H1 (cell line): Measurements from ENCODE around the gene SPP1. TPM values are rescaled to one million over a fixed set of nuclear protein-coding genes. Genes with fewer than 3 reads are reported as not detected.
A peak's percentile ranks its signal among the peaks of the same experiment; 100 is the strongest.

ENCODE experiments used
- CTCF ChIA-PET: fragments of 300-600 bp; sonication (Branson Sonifier 250); formaldehyde crosslinking; loops from one replicate; lab custom pipeline; 2021; ENCODE audit not compliant: partially characterized antibody; lab: Charles Lee
- POLR2A ChIA-PET: fragments of 300-600 bp; sonication (Branson Sonifier 250); formaldehyde crosslinking; loops from one replicate; lab custom pipeline; 2021; ENCODE audit warnings: inconsistent platforms; ENCODE audit not compliant: partially characterized antibody; lab: Charles Lee
- DNase-seq, 2 experiments: peaks; one replicate each; pipeline versions ENCODE4 v3.0.0 to v3.0.0-alpha.2; 2010 to 2022; ENCODE audit warnings: low spot score in 2 of 2, low read depth in 1 of 2, mixed read lengths in 1 of 2
- FAIRE-seq: peaks from 2 replicates; lab custom pipeline; 2011; peaks lifted over from hg19 to GRCh38; lab: Jason Lieb, UNC
- H2AFZ ChIP-seq: 2 replicates; pipeline ENCODE4 v1.8.1; 2012; ENCODE audit warnings: low read length, inconsistent platforms
- H2AK5ac ChIP-seq: 2 replicates; pipeline ENCODE4 v1.6.1; 2013; ENCODE audit warnings: low read depth, low read length
- H2BK120ac ChIP-seq: replicated peaks from 2 replicates; pipeline ENCODE3; 2013; ENCODE audit warnings: low read depth, low read length, inconsistent platforms
- H2BK12ac ChIP-seq: 2 replicates; pipeline ENCODE4 v1.6.1; 2013; ENCODE audit warnings: low read depth, low read length
- H2BK15ac ChIP-seq: 2 replicates; pipeline ENCODE4 v1.6.1; 2013; ENCODE audit warnings: low read length
- H2BK20ac ChIP-seq: 2 replicates; pipeline ENCODE4 v1.6.1; 2013; ENCODE audit warnings: low read length
- H2BK5ac ChIP-seq: 2 replicates; pipeline ENCODE4 v1.6.1; 2013; ENCODE audit warnings: low read depth, low read length
- H3K14ac ChIP-seq: 2 replicates; pipeline ENCODE4 v1.6.1; 2013; ENCODE audit warnings: inconsistent platforms; ENCODE audit not compliant: insufficient read length
- H3K18ac ChIP-seq: 2 replicates; pipeline ENCODE4 v1.6.1; 2013; ENCODE audit warnings: low read length; ENCODE audit errors: extremely low read depth
- H3K23ac ChIP-seq: 2 replicates; pipeline ENCODE4 v1.6.1; 2013; ENCODE audit warnings: inconsistent platforms; ENCODE audit not compliant: insufficient read length
- H3K23me2 ChIP-seq: 2 replicates; pipeline ENCODE4 v1.6.1; 2013; ENCODE audit warnings: low read depth, low read length
- H3K27ac ChIP-seq: 2 replicates; pipeline ENCODE4 v1.6.1; 2011; ENCODE audit warnings: low read depth, low read length, inconsistent platforms
- H3K27me3 ChIP-seq, 4 experiments: replicated peaks in 1 of 4; 1 replicate in 1 of 4; 2 replicates in 3 of 4; pipeline versions ENCODE4 v1.6.1 to v1.8.1; 2011 to 2013; ENCODE audit warnings: low read length in 3 of 4, mild to moderate bottlenecking in 3 of 4, inconsistent platforms in 2 of 4, mixed read lengths in 2 of 4, moderate library complexity in 1 of 4; ENCODE audit not compliant: control insufficient read depth in 3 of 4, insufficient read depth in 3 of 4; ENCODE audit errors: extremely low read depth in 1 of 4
- H3K36me3 ChIP-seq, 4 experiments: 2 replicates each; pipeline versions ENCODE4 v1.6.1 to v1.8.1; 2011 to 2013; ENCODE audit warnings: mild to moderate bottlenecking in 4 of 4, low read length in 3 of 4, moderate library complexity in 2 of 4, control low read depth in 1 of 4, inconsistent platforms in 1 of 4; ENCODE audit not compliant: insufficient read depth in 4 of 4, control insufficient read depth in 2 of 4
- H3K4ac ChIP-seq: replicated peaks from 2 replicates; pipeline ENCODE3; 2013; ENCODE audit warnings: low read length, low read depth, mixed read lengths, inconsistent platforms; ENCODE audit not compliant: insufficient read length
- H3K4me1 ChIP-seq, 4 experiments: replicated peaks in 1 of 4; 1 replicate in 1 of 4; 2 replicates in 3 of 4; pipeline versions ENCODE4 v1.6.1 to v1.8.1; 2011 to 2013; ENCODE audit warnings: low read length in 3 of 4, inconsistent platforms in 2 of 4, mixed read lengths in 1 of 4; ENCODE audit not compliant: insufficient read depth in 4 of 4, control insufficient read depth in 3 of 4
- H3K4me2 ChIP-seq, 2 experiments: 2 replicates each; pipeline versions ENCODE4 v1.6.1 to v1.8.1; 2011 to 2013; ENCODE audit warnings: low read depth in 2 of 2, low read length in 2 of 2, control low read depth in 1 of 2, inconsistent platforms in 1 of 2, mild to moderate bottlenecking in 1 of 2; ENCODE audit not compliant: insufficient read depth in 1 of 2
- H3K4me3 ChIP-seq, 4 experiments: fragments of 200-600, 300-600 bp in 1 of 4; sonication (generic), shearing (Covaris generic), sonication (Bioruptor Twin) in 1 of 4; 2 replicates each; pipeline versions ENCODE4 v1.5.1 to v1.8.1; 2011 to 2016; ENCODE audit warnings: low read length in 4 of 4, low read depth in 3 of 4, control low read depth in 2 of 4, inconsistent platforms in 2 of 4, mild to moderate bottlenecking in 2 of 4, mixed read lengths in 1 of 4, moderate library complexity in 1 of 4; ENCODE audit not compliant: insufficient read depth in 2 of 4; ENCODE audit errors: extremely low read depth in 1 of 4
- H3K56ac ChIP-seq: replicated peaks from 2 replicates; pipeline ENCODE3; 2013; ENCODE audit warnings: low read depth, mild to moderate bottlenecking, mixed read lengths, low read length, inconsistent platforms; ENCODE audit not compliant: insufficient read length
- H3K79me1 ChIP-seq: 2 replicates; pipeline ENCODE4 v1.6.1; 2013; ENCODE audit warnings: low read depth, low read length, control low read depth
- H3K79me2 ChIP-seq, 2 experiments: 2 replicates each; pipeline versions ENCODE4 v1.6.1 to v1.8.1; 2012 to 2013; ENCODE audit warnings: low read length in 2 of 2, mild to moderate bottlenecking in 2 of 2, inconsistent platforms in 1 of 2; ENCODE audit not compliant: insufficient read depth in 2 of 2, control insufficient read depth in 1 of 2
- H3K9ac ChIP-seq, 4 experiments: replicated peaks in 1 of 4; 1 replicate in 1 of 4; 2 replicates in 3 of 4; pipeline versions ENCODE4 v1.6.1 to v1.8.1; 2011 to 2013; ENCODE audit warnings: low read depth in 3 of 4, low read length in 3 of 4, control low read depth in 2 of 4, mild to moderate bottlenecking in 2 of 4, moderate library complexity in 2 of 4, inconsistent platforms in 1 of 4; ENCODE audit errors: extremely low read depth in 1 of 4
- H3K9me3 ChIP-seq, 2 experiments: 2 replicates each; pipeline versions ENCODE4 v1.6.1 to v1.8.1; 2012 to 2013; ENCODE audit warnings: mild to moderate bottlenecking in 2 of 2, moderate library complexity in 2 of 2, control low read depth in 1 of 2, inconsistent platforms in 1 of 2, low read depth in 1 of 2, low read length in 1 of 2, mixed read lengths in 1 of 2; ENCODE audit not compliant: insufficient read depth in 2 of 2
- H4K20me1 ChIP-seq, 2 experiments: replicated peaks in 1 of 2; 2 replicates each; pipeline versions ENCODE3 to v1.8.1; 2011 to 2013; ENCODE audit warnings: inconsistent platforms in 2 of 2, low read length in 2 of 2, mild to moderate bottlenecking in 1 of 2; ENCODE audit not compliant: insufficient read depth in 2 of 2, control insufficient read depth in 1 of 2
- H4K5ac ChIP-seq: 2 replicates; pipeline ENCODE4 v1.6.1; 2013; ENCODE audit warnings: low read length, low read depth, mixed read lengths, inconsistent platforms; ENCODE audit not compliant: insufficient read length
- H4K8ac ChIP-seq: 2 replicates; pipeline ENCODE4 v1.8.0; 2013; ENCODE audit warnings: mild to moderate bottlenecking, moderate library complexity, low read length, inconsistent platforms; ENCODE audit not compliant: insufficient read depth; ENCODE audit errors: extremely low read depth
- H4K91ac ChIP-seq: replicated peaks from 2 replicates; pipeline ENCODE3; 2013; ENCODE audit warnings: low read length, mixed read lengths, inconsistent platforms; ENCODE audit not compliant: insufficient read length
- E2F6 ChIP-seq: IDR thresholded peaks from 2 replicates; pipeline ENCODE4 v1.6.1; 2012; ENCODE audit warnings: inconsistent platforms
- GTF2F1 ChIP-seq: IDR thresholded peaks from 2 replicates; pipeline ENCODE4 v1.6.1; 2012; ENCODE audit warnings: low read depth, low read length, improper control_type of control experiment, borderline replicate concordance
- KDM1A ChIP-seq: fragments of 200-600, 300-600 bp; sonication (generic); IDR thresholded peaks from 2 replicates; pipeline ENCODE4 v1.7.1; 2016; ENCODE audit warnings: mild to moderate bottlenecking, low read length, borderline replicate concordance
- POLR2A ChIP-seq, 2 experiments: IDR thresholded peaks; 1 replicate in 1 of 2; 2 replicates in 1 of 2; pipeline ENCODE4 v1.6.1; 2011; ENCODE audit warnings: low read depth in 2 of 2, low read length in 2 of 2, mild to moderate bottlenecking in 2 of 2; ENCODE audit errors: control extremely low read depth in 1 of 2
- POLR2AphosphoS5 ChIP-seq: IDR thresholded peaks from 2 replicates; pipeline ENCODE4 v1.6.1; 2011; ENCODE audit warnings: low read depth, low read length
- TEAD4 ChIP-seq: IDR thresholded peaks from 2 replicates; pipeline ENCODE4 v1.6.1; 2012; ENCODE audit warnings: low read depth, low read length, inconsistent platforms, mixed read lengths
- WGBS, 2 experiments: shearing (Covaris generic) in 1 of 2; methylation state at CpG; one replicate each; pipeline versions ENCODE4 v1.1.6 to v1.1.7; 2013 to 2015; ENCODE audit warnings: low lambda C conversion rate in 2 of 2, mixed read lengths in 2 of 2, inconsistent platforms in 1 of 2, low coverage in 1 of 2, missing lambda C conversion rate in 1 of 2; ENCODE audit not compliant: insufficient replicate concordance in 2 of 2, insufficient coverage in 1 of 2, insufficient read length in 1 of 2; ENCODE audit errors: extremely low coverage in 1 of 2, missing lambda C conversion rate in 1 of 2; 5-methylcytosine and 5-hydroxymethylcytosine counted together
- polyA plus RNA-seq, 7 experiments: library from polyadenylated mRNA; depleted of rRNA in 3 of 7; stranded (reverse) in 5 of 7; unstranded in 2 of 7; fragments of >200 nt in 5 of 7; fragments of 200-250 nt in 2 of 7; gene quantifications; 1 replicate in 5 of 7; 2 replicates in 1 of 7; 4 replicates in 1 of 7; pipeline versions ENCODE4 v1.2.1 to v1.2.3, GENCODE V29; 2011 to 2013; ENCODE audit warnings: missing spikeins in 2 of 7, mixed read lengths in 2 of 7
- total RNA-seq: library from RNA; stranded (reverse); fragmentation: NEBNext Ultra II Directional; extraction: Animal tissue kit (Norgen Biotek cat#: 25700); gene quantifications from 2 replicates; pipeline ENCODE4 v1.2.1, GENCODE V29; 2021

Gene SPP1
- total and polyA plus RNA-seq, 2 of the 8 experiments (the other 6 are each of a cell fraction or from before 2014, with no cell fraction given): 13.7 to 26.5 TPM

GRCh38 chr4:87944967-87945366 is 30.5 kb upstream of the SPP1 start:
- Histone ChIP-seq H3K4me2 (no peak overlapping the region), H3K27me3 (no peaks in the 10 kb centered on the region; a peak in 1 of 7 replicates), H2AK5ac (no peak overlapping the region; the same call in 1 of the 2 replicates), H3K36me3 (peaks cover 0 to 3% (median 0%) of the 10 kb centered on the region in 4 experiments; a peak in 3 of 8 replicates), H2BK120ac (no peak overlapping the region), H3K4ac (no peak overlapping the region), H3K56ac (no peak overlapping the region), H3K14ac (no peak overlapping the region), H3K9me3 (peaks cover 2 to 4% of the 10 kb centered on the region in 2 experiments; a peak in 2 of 4 replicates), H4K91ac (no peak overlapping the region), H2BK5ac (no peak overlapping the region), H4K5ac (no peak overlapping the region), H4K20me1 (no peaks in the 10 kb centered on the region), H3K18ac (no peak overlapping the region), H2BK12ac (no peak overlapping the region), H2BK20ac (no peak overlapping the region), H2BK15ac (no peak overlapping the region; the same call in 1 of the 2 replicates), H3K9ac (no peak overlapping the region), H3K23ac (no peak overlapping the region), H3K27ac (no peak overlapping the region), H3K79me1 (no peaks in the 10 kb centered on the region), H3K79me2 (no peaks in the 10 kb centered on the region), H3K23me2 (no peaks in the 10 kb centered on the region), H3K4me1 (peaks cover 0 to under 1% (median 0%) of the 10 kb centered on the region in 4 experiments; a peak in 3 of 7 replicates), H2AFZ (no peak overlapping the region), H3K4me3 (no peak overlapping the region), H4K8ac (no peak overlapping the region)
- TF ChIP-seq E2F6: 0 out of 2 replicates have a peak, but pooled peaks have one; percentile 25
- TF ChIP-seq TEAD4: no peak
- no peak; the same call in 1 of the 2 replicates for TF ChIP-seq GTF2F1
- TF ChIP-seq POLR2AphosphoS5: peak; percentile 66; the same call in 1 of the 2 replicates
- TF ChIP-seq KDM1A: no peak
- TF ChIP-seq POLR2A (IDR thresholded peaks at IDR 0.05; ENCODE audit: control extremely low read depth in 1 of 2, low read depth in 2 of 2, low read length in 2 of 2): peak in 1 of 2 experiments; percentile 31; a peak in 1 of 3 replicates
- ChIA-PET CTCF (interaction anchor here (1.0 to 3.4 kb wide), 5 partner anchors 12 to 138 kb away, joined by 3 to 20 read pairs (median 9); no protein-coding TSS in a partner anchor), POLR2A (interaction anchor here (1.4 to 8.2 kb wide), 5 partner anchors 10 to 29 kb away, joined by 3 to 92 read pairs (median 13); no protein-coding TSS in a partner anchor)
- no peak for DNase-seq
- FAIRE-seq: no peak
- WGBS, 2 experiments: 97% methylated on average over 8 of the region's 8 CpGs; no CpG with 5 or more reads in 1 of the 2 experiments
